ENCODE data around the gene DGKB. TPM values are rescaled to one million over a fixed set of nuclear protein-coding genes. Genes with fewer than 3 reads are reported as not detected.

The DGKB gene
- total RNA-seq, 4 donors from 2014 or later: 17.3 to 54.9 (median 26.1) TPM

- Histone ChIP-seq H3K9me3 (no peaks in the 10 kb centered on the region), H3K4me3 (no peak overlapping the region), H3K27me3 (no peaks in the 10 kb centered on the region), H3K36me3 (no peaks in the 10 kb centered on the region), H3K27ac (peak overlapping the region in 3 of 4 donors; percentile 23 to 63 (median 41)), H3K4me1 (peaks cover 0 to 14% (median 0%) of the 10 kb centered on the region in 3 donors)
- no peak for ATAC-seq
- TF ChIP-seq, protein P1, sequence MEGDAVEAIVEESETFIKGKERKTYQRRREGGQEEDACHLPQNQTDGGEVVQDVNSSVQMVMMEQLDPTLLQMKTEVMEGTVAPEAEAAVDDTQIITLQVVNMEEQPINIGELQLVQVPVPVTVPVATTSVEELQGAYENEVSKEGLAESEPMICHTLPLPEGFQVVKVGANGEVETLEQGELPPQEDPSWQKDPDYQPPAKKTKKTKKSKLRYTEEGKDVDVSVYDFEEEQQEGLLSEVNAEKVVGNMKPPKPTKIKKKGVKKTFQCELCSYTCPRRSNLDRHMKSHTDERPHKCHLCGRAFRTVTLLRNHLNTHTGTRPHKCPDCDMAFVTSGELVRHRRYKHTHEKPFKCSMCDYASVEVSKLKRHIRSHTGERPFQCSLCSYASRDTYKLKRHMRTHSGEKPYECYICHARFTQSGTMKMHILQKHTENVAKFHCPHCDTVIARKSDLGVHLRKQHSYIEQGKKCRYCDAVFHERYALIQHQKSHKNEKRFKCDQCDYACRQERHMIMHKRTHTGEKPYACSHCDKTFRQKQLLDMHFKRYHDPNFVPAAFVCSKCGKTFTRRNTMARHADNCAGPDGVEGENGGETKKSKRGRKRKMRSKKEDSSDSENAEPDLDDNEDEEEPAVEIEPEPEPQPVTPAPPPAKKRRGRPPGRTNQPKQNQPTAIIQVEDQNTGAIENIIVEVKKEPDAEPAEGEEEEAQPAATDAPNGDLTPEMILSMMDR (IDR thresholded peaks at IDR 0.05): no peak
- TF ChIP-seq POLR2A (IDR thresholded peaks at IDR 0.05) (no peak), EP300 (IDR thresholded peaks at IDR 0.05) (no peak), POLR2AphosphoS5 (IDR thresholded peaks at IDR 0.05) (peak; percentile 39)
- 51 to 75% methylated on average over 6 of the region's 6 CpGs for WGBS, 2 donors (ENCODE audit: low coverage in 1 of 2)
Measured at GRCh38 chr7:14871880-14872279, 30.7 kb downstream of the DGKB start.

- Histone ChIP-seq H3K4me1 (peaks cover 0 to 14% (median 0%) of the 10 kb centered on the region in 3 donors), H3K9me3 (no peaks in the 10 kb centered on the region), H3K36me3 (no peaks in the 10 kb centered on the region), H3K4me3 (no peak overlapping the region), H3K27ac (no peak overlapping the region), H3K27me3 (no peaks in the 10 kb centered on the region)
- TF ChIP-seq EP300 (IDR thresholded peaks at IDR 0.05) (no peak), POLR2A (IDR thresholded peaks at IDR 0.05) (no peak), POLR2AphosphoS5 (IDR thresholded peaks at IDR 0.05) (no peak)
- TF ChIP-seq, protein P1 (IDR thresholded peaks at IDR 0.05): no peak
- 75 to 87% methylated on average over 10 of the region's 11 CpGs for WGBS, 2 donors (ENCODE audit: low coverage in 1 of 2)
- ATAC-seq: no peak
Measured at GRCh38 chr7:14870394-14870793, 32.2 kb downstream of the DGKB start.

GRCh38 chr7:14868937-14869336, 33.6 kb downstream of the DGKB start:
- no peaks in the 10 kb centered on the region for H3K9me3 ChIP-seq
- no peaks in the 10 kb centered on the region for H3K27me3 ChIP-seq
- ATAC-seq: no peak
- no peak overlapping the region for H3K27ac ChIP-seq
- TF ChIP-seq EP300 (IDR thresholded peaks at IDR 0.05): no peak
- TF ChIP-seq POLR2A (IDR thresholded peaks at IDR 0.05): no peak
- TF ChIP-seq POLR2AphosphoS5 (IDR thresholded peaks at IDR 0.05): no peak
- TF ChIP-seq, protein P1 (IDR thresholded peaks at IDR 0.05): no peak
- no peak overlapping the region for H3K4me3 ChIP-seq
- no peaks in the 10 kb centered on the region for H3K36me3 ChIP-seq
- H3K4me1 ChIP-seq: peaks cover 0 to 14% (median 0%) of the 10 kb centered on the region in 3 donors

DNA sequence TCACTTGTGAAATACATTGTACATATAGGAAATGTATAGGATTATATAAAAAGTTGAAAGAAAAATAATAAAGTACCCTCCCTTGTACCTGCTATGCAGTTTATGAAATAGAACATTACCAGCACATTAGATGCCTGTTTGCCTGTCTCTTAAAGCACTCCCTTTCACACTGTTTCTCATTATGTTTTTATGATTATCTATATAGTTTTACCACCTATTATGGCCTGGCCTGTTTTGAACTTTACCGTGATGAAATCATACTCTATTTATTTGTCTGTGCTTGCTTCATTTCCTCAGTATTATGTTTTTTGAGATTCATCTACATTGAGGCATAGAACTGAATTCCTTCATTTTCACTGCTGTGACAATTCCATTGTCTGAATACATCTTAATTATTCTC, 41.1 kb downstream of the DGKB start:
- Histone ChIP-seq H3K4me1 (no peaks in the 10 kb centered on the region), H3K4me3 (no peak overlapping the region), H3K27me3 (no peaks in the 10 kb centered on the region), H3K27ac (no peak overlapping the region), H3K9me3 (no peaks in the 10 kb centered on the region), H3K36me3 (no peaks in the 10 kb centered on the region)
- ATAC-seq: no peak
- WGBS, 2 donors (ENCODE audit: low coverage in 1 of 2): 86 to 95% methylated on average over 1 of the region's 1 CpG
- no peak for TF ChIP-seq POLR2AphosphoS5 (IDR thresholded peaks at IDR 0.05)

- no peak for TF ChIP-seq POLR2A (IDR thresholded peaks at IDR 0.05)
- no peak for TF ChIP-seq POLR2AphosphoS5 (IDR thresholded peaks at IDR 0.05)
- TF ChIP-seq, protein P1 (IDR thresholded peaks at IDR 0.05): no peak
- no peak for TF ChIP-seq EP300 (IDR thresholded peaks at IDR 0.05)
- H3K27ac ChIP-seq: no peak overlapping the region
- no peaks in the 10 kb centered on the region for H3K9me3 ChIP-seq
- no peaks in the 10 kb centered on the region for H3K27me3 ChIP-seq
- H3K4me1 ChIP-seq: no peaks in the 10 kb centered on the region
- no peak overlapping the region for H3K4me3 ChIP-seq
- 84 to 85% methylated on average over 2 of the region's 2 CpGs for WGBS, 2 donors (ENCODE audit: low coverage in 1 of 2)
- no peaks in the 10 kb centered on the region for H3K36me3 ChIP-seq
- no peak for ATAC-seq
Measured at GRCh38 chr7:14859267-14859666, 43.3 kb downstream of the DGKB start.

Measured in gastroesophageal sphincter (tissue), 4 donors.